HG03175 (cell line): ENCODE data around the gene KLHDC3.

Experiments used
- ATAC-seq: cut with Tn5 transposase; IDR thresholded peaks from one replicate; pipeline ENCODE4 v1.9.1; 2021; ENCODE audit warnings: mild to moderate bottlenecking, moderate library complexity; ENCODE audit not compliant: unreplicated experiment

The KLHDC3 gene

DNA sequence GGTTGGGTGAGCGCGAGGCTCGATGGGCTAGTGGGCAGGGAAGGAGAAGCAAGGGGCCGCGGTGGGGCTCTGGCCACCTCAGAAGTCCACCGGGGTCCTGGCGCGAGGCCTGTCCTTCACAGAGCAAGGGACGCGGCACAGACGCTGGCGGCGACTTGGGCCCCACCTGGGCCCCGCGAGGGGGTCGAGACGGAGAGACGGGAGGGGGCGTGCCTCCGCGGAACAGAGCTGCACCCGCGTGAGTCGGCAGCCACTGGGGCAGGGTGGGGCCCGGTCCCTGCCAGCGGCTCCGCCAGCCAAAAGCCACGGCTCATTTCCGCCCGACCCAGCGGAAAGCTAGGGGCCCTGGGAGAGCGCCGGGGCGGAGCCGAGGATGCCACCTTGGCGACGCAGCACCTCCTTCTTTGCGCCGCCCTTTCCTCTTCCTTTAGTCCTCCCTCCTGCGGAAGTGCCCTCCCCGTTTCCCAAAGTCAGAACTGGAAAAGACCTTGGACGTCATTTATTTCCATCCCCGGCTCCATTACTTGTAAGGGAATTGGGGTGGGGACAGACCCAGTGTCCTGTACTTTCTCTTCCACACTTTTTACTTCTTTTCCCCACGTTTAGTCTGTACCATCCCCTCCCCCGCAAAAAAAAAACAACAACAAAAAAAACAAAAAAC, 39.6 kb downstream of the KLHDC3 start, which contains the start of gene CUL7:
Gene CUL7, minus strand, starts transcription at position 307 of the 661 bp plus-strand sequence. CDS start 1,063 bp downstream, outside the sequence.
- peak; percentile 90 for ATAC-seq

DNA sequence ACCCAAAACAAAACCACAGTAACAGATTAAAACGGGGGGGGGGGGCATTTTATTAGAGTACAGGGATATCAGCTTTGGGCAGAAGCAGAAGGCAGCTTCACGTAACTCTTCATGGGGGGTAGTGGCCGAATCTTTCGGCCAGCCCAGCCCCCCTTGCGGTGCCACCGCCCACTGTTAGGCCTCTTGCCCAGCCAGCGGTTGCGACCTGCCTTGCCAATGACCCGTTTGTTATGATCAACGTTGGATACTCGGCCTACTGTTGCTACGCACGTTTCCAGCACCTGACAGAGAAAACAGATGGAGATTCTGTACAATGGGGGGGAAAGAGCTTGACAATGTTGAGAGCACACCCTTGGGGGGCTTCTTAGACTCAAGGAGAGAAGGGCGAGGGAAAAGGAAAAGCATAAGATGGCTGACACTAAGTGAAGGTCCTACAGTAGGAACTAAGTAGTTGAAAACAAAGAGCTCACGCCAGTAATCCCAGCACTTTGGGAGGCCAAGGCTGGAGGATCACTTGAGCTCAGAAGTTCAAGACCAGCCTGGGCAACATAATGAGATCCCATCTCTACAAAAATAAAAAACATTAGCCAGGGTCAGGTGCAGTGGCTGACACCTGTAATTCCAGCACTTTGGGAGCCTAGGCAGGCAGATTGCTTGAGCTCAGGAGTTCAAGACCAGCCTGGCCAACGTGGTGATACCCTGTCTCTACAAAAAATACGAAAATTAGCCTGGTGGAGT, 40.3 kb downstream of the KLHDC3 start:
- ATAC-seq: no peak

DNA sequence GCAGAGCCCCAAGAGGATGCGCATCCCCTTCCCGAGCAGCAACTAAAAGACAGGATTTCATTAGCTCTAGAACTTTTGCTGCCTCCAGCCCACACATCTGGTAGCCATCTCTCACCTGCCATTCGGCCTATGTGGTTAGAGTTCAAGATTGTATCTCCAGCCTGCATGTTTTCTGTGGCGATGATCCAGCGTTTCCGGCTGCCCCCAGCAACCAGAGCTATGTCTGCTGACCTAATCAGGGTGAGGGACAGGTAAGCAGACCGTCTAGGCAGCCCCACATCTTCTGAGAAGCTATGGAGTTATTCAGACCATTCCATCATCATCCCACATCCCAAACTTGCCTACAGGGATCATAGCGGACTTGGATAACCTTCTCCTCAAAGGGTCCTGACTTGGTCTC, 41.9 kb downstream of the KLHDC3 start:
- ATAC-seq: no peak

DNA sequence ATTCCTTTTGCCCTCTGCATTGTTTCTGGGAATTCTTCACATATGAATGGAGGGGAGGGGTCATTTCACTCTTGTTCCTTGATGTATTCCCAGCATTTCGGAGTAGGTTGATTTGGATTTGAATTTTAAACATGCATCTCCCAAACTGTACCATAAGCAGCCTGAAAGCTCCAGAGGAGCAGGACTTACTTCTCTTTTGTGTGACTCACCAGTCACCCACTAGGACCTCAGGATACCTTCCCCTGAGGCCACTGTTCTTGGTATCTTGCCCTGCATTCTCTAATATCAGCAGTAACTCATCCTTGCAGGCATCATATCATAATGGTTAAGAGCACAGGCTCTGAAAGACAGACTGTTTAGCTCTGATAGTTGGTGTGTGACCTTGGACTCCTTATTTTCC, 44.5 kb downstream of the KLHDC3 start:
- ATAC-seq: no peak

DNA sequence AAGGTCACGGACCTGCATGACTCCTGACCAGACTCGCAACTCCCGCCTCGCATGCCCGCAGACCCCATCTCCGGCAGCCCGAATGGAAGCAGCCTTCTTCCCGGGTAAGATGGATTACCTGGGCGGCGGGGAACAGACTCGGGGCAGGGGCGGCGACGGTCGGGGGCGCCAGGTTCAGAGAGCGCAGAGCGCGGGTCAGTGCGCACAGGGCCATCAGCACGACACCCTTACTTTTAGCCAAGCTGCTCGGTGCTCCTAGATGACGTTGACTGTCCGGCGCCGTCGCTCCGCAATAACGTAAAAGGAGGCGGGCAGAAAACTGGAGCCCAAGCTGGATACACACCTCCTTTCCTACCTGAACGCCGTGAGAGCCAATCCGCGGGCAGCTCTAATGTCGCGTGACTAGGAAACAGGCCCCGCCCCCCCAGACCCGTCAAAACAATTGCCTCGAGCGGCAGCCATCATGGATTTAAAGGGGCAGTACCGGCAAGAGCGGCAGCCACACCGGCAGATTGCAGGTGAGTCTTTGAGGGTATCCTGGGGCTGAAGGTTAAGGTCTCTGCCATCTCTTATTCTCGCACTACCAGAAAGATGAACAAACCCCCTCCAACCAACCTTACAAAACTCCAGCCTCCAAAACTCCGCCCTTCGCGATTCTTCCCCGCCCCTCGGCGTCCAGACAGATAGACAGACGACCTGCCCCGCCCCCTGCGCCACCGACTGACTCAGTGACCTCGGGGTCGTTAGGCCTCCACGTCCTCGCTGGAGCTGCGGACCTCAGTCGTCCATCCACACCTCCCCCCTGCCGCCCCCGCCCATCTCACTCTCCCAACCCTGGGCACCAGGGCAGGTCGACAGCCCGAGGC, 45.4 kb downstream of the KLHDC3 start, which contains the start of the genes KLC4 and MRPL2:
Gene KLC4, plus strand, starts transcription at position 464 of the 866 bp plus-strand sequence. CDS start 1,705 bp downstream, outside the sequence.
Gene MRPL2, minus strand, starts transcription at position 267 of the 866 bp plus-strand sequence. Its CDS starts 53 bp downstream, at position 214.
- peak; percentile 90 for ATAC-seq

DNA sequence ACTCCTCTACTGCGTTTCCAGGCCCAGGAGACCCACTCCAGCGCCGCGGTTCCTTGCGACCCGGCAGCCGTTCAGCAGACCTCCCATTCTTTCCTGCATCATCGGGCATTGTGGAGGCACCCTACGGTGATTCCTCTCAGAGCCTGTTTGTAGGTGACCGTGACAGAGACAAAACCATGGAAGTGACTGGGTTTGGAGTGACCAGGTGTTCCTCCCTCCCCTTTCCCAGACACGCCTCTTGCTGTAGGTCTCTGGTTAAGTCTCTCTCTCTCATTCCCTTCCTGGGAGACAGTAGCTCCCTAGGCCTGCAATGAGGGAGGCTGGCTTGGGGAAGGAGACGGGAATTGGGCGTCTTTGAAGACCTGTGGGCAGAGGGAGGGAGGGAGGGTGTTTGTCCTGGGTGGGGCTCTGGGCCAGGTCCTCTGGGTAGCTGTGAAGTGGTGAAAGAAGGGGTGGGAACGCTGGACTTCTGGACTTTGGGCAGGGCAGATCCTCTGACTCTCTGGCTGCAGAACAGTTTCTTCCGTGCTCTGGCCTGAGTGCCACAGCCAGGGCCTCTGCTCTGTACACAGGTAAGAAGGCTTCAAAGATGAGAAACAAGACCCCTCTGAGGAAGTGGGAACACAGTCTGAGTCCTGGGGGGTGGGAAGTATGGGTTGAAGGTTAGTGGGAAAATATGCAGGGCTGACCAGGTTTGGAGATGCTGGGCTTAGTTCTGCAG, 46.1 kb downstream of the KLHDC3 start:
- no peak for ATAC-seq

DNA sequence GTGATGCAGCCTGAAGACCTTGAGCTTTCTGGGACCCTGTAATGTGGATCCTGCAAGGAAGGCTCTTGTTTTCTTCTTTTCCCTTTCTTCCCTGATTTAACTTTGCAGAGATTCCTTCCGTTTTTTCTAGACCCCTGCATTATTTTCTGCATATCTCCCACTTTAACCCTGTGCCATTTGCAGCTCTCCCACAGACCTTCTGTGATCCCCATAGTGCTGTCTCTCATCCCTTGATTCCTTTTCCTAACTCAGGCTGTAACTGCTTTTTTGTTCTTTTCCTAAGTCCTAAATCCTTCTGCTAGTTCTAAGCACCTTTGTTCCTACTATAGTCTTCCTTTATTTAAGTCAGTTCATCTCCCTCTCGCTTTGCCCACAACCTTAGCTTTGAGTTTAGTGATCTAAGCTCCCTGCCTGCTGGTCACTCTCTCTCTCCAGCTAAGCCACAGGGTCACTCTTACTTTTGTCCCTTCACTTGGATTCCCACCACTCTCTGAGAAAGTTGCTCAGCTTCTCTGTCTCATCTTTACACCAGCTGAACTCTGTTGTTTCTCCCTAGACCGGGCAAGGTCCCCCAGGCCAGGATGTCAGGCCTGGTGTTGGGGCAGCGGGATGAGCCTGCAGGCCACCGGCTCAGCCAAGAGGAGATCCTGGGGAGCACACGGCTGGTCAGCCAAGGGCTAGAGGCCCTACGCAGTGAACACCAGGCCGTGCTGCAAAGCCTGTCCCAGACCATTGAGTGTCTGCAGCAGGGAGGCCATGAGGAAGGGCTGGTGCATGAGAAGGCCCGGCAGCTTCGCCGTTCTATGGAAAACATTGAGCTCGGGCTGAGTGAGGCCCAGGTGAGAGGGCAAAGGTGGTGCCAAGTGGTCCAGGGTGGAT, 46.9 kb downstream of the KLHDC3 start:
- ATAC-seq: no peak

DNA sequence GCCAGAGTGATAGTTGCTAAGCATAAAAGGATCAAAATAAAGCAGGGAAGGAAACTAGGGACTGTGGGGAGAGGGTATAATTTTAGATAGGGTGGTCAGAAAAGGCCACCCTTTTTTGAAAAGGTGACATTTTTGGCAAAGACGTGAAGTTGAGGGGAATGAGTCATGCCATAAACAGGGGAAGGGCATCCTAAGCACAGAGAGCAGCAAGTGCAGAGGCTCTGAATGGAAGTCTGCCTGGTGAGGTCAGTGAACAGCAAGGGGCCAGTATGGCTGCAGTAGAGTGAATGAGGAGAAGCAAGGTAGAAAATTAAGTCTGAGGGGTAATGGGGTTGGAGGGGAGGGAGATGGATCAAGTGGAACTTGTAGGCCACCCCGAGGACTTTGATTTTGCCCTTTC, 47.8 kb downstream of the KLHDC3 start:
- no peak for ATAC-seq

DNA sequence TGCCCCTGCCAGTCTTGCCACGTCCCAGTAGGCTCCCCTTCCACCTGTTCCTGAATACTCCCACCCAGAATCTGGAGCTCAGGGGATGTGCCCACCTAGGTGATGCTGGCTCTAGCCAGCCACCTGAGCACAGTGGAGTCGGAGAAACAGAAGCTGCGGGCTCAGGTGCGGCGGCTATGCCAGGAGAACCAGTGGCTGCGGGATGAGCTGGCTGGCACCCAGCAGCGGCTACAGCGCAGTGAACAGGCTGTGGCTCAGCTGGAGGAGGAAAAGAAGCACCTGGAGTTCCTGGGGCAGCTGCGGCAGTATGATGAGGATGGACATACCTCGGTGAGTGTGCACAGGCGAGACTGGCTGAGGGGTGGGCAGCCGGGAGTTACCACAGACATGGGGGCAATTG, 48.8 kb downstream of the KLHDC3 start:
- ATAC-seq: no peak

DNA sequence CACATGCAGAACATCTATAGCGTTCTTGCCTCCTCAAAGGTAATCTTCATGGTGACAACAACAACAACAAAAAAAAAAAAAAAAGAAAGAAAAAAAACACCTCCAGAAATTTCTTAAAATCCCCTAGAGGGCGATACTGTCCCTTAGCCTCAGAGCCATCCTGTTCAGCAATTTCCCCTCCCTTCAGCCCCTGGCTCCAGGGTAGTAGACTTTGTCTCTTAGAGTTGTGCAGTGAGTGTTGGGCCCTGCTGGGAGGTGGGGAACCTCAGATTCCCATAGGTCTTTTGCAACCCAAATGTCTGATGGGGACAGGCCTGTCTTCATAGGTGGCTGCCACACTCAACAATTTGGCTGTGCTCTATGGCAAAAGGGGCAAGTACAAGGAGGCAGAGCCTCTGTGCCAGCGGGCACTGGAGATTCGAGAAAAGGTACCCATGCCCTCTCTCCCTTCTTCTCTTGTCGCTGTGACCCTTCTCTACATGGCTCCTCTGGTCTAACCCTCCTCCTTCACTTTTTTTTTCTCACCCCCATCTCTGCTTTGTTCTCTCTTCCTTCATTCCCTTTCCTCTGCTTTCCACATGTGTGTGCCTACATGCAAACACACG, 56.1 kb downstream of the KLHDC3 start:
- ATAC-seq: no peak
